GM12872 (cell line): ENCODE results near the gene ADGRD1.

Source experiments
- CTCF ChIP-seq: IDR thresholded peaks from 3 replicates; pipeline ENCODE4 v1.5.1; 2011; ENCODE audit warnings: low read depth, mild to moderate bottlenecking, low read length, moderate library complexity; ENCODE audit not compliant: insufficient read depth

ADGRD1 gene

GRCh38 chr12:131030472-131031328 lies 77.0 kb downstream of the ADGRD1 start:
- TF ChIP-seq CTCF = no peak

GRCh38 chr12:131032082-131032750 lies 78.5 kb downstream of the ADGRD1 start:
- no peak for TF ChIP-seq CTCF

- TF ChIP-seq CTCF = no peak
Measured at GRCh38 chr12:131033486-131033885, 79.8 kb downstream of the ADGRD1 start.

- TF ChIP-seq CTCF = no peak
Measured at GRCh38 chr12:131033886-131034482, 80.3 kb downstream of the ADGRD1 start.

- no peak for TF ChIP-seq CTCF
Measured at GRCh38 chr12:131034631-131035244, 81.0 kb downstream of the ADGRD1 start.

GRCh38 chr12:131035245-131035681 lies 81.6 kb downstream of the ADGRD1 start:
- no peak for TF ChIP-seq CTCF

- no peak for TF ChIP-seq CTCF
Measured at GRCh38 chr12:131038159-131038558, 84.5 kb downstream of the ADGRD1 start.
